Astrocyte of the spinal cord (primary cell): ENCODE results near the gene HM13.

ENCODE experiments used
- DNase-seq: peaks from one replicate; pipeline ENCODE4 v3.0.0; 2011; ENCODE audit warnings: low read depth, low spot score
- H3K4me3 ChIP-seq: 2 replicates; pipeline ENCODE4 v1.5.1; 2011; ENCODE audit warnings: low read depth, mild to moderate bottlenecking, low read length, moderate library complexity
- in situ Hi-C: cut with HindIII; loops from 2 replicates; pipeline ENCODE4 v1.10.0; 2017; ENCODE audit warnings: low sequenced_read_pairs
- TF ChIP-seq, protein P1 (sequence below): IDR thresholded peaks from 2 replicates; pipeline ENCODE4 v1.5.1; 2012; ENCODE audit warnings: low read depth, mild to moderate bottlenecking, low read length, inconsistent platforms

The HM13 gene

DNA sequence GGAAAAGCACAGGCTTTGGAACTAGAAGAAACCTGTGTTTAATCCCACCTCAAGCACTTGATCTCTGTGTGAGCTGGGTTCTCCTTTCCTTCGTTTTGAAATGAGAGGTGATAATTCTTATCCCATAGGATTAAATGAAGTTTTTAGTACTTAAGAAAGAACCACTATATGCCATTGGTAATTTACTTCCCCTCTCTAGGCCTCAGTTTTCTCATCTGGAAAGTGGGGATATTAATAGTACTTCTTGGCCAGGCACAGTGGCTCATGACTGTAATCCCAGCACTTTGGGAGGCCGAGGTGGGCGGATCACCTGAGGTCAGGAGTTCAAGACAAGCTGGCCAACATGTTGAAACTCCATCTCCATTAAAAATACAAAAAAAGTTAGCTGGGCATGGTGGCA lies 25.1 kb upstream of the HM13 start:
- DNase-seq, result no peak
- in situ Hi-C loops, result no loop called here
- H3K4me3 ChIP-seq, result no peak overlapping the region
- TF ChIP-seq, protein P1, sequence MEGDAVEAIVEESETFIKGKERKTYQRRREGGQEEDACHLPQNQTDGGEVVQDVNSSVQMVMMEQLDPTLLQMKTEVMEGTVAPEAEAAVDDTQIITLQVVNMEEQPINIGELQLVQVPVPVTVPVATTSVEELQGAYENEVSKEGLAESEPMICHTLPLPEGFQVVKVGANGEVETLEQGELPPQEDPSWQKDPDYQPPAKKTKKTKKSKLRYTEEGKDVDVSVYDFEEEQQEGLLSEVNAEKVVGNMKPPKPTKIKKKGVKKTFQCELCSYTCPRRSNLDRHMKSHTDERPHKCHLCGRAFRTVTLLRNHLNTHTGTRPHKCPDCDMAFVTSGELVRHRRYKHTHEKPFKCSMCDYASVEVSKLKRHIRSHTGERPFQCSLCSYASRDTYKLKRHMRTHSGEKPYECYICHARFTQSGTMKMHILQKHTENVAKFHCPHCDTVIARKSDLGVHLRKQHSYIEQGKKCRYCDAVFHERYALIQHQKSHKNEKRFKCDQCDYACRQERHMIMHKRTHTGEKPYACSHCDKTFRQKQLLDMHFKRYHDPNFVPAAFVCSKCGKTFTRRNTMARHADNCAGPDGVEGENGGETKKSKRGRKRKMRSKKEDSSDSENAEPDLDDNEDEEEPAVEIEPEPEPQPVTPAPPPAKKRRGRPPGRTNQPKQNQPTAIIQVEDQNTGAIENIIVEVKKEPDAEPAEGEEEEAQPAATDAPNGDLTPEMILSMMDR, result no peak

DNA sequence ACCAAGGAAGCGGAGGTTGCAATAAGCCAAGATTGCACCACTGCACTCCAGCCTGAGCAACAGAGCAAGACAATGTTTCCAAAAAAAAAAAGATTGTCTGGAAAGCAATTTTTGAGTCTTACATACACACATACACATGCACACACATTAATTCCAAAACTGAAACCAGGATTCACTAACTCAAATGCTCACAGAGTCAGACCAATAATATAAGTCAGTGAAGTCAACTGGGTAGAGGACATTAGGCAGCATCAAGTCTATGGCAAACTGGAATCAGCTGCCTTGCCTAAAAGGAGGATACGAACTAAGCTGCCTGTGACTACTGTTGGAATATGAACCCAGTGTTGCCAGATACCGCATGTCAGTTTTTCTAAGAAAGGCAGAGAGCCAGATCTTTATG lies 23.5 kb upstream of the HM13 start:
- H3K4me3 ChIP-seq, result no peak overlapping the region
- TF ChIP-seq, protein P1, result no peak
- in situ Hi-C loops, result no loop called here
- no peak for DNase-seq

DNA sequence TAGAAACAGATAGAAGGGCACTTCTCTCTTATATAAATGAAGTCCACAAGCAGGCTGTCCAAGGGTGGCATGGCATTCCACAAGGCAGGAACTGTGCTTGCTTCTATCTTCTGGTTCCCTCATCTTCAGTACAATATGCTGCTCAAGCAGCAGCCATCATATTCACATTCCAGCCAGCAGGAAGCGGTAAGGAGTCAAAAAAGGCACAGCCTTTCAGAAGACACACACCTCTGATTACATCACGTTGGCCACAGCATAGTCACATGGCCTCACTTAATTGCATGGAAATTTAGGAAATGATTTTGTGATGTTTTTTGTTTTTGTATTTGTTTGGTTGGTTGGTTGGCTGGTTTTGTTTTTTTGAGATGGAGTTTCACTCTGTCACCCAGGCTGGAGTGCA lies 20.1 kb upstream of the HM13 start:
- H3K4me3 ChIP-seq, result no peak overlapping the region
- TF ChIP-seq, protein P1, result peak; percentile 44
- in situ Hi-C loops, result no loop called here
- no peak for DNase-seq

DNA sequence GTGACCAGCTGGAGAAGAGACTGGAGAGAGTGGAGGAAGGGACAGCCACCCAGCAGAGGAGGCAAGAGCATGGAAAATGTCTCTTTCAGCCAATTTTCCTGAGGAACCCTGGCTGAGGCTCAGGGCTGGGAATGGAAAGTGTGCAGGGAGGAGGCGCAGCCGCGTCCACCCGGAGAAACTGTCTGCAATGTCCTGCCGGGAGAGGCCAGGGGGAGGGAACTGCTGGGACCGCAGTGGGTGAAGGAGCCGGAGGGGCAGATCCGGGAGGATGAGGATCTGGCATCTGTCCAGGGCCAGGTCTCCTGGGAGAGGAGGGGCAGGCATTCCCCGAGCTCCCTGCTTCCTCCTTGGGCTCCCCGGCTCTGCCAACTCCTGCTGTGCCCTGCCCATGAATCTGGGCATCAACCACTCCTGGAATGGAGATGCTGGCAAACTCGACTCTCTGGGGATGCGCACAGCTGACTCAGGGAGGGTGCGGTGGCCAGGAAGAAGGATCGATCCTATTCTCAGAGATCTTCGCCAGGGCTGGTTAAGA lies 17.4 kb upstream of the HM13 start:
- DNase-seq, result no peak
- in situ Hi-C loops, result no loop called here
- no peak overlapping the region for H3K4me3 ChIP-seq

DNA sequence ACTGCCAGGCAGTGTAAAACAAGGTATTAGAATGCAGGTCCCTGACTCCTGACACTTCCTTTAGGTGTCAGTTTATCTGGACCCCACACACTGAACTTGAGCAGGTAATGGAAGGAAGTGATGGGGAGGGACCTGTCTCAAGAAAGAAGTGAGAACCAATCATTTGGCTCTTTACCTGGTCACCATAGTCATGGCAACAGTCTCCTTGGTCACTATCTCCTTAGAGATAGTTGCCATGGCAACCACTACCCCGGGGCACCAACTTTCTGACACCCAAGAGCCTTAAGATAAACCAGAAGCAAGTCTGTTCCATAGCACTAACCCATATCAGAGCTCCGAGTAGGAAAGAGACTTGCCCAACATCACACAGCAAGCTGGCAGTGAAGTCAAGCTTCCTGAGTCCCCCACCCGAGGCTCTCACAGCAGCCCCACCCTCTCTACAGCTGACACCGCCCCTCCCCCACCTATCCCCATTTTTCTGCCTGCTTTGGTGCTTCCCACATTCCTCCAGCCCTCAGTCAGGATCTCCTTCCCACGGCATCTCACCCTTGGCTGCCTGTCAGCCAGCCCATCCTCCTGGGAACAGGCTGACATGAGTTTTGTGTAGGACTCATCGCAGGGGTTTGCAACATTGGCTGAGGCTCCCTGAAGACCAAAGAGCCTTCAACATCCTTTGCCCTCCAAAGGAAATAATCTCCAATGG lies 16.3 kb upstream of the HM13 start:
- DNase-seq, result no peak
- in situ Hi-C loops, result no loop called here
- TF ChIP-seq, protein P1, result no peak
- no peak overlapping the region for H3K4me3 ChIP-seq

More for the DNA sequence above, 17.4 kb upstream of the HM13 start:
- TF ChIP-seq, protein P1, result no peak

DNA sequence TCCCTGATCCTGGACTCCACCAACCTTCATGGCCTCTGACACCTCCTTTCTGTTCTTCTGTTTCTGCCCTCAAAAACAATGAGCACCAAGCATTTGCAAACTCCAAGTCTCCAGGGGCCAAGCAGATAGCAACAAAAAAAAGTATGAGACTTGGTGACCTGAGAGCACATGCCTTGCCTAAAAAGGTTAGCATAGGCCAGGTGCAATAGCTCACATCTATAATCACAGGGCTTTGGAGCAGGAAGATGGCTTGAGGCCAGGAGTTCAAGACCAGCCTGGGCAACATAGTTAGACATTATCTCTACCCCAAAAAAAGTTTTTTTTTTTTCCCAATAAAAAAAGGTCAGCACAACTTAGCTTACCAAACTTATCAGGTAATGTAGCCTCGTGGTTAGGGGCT lies 13.7 kb upstream of the HM13 start:
- TF ChIP-seq, protein P1, result no peak
- DNase-seq, result no peak
- H3K4me3 ChIP-seq, result no peak overlapping the region
- in situ Hi-C loops, result no loop called here
